AG10803 (cell line): ENCODE data around the gene PNCK.
"Not testable (repeated sequence)": the region's sequence is repeated elsewhere in the genome, so short reads cannot be mapped to it uniquely, and the experiment has no call there.

Experiments
- DNase-seq: peaks from one replicate; pipeline ENCODE4 v3.0.0; 2010; ENCODE audit warnings: low read depth
- H3K4me3 ChIP-seq: 2 replicates; pipeline ENCODE4 v1.5.1; 2011; ENCODE audit warnings: mild to moderate bottlenecking, low read length, control low read depth
- CTCF ChIP-seq: conservative IDR thresholded peaks from 2 replicates; pipeline ENCODE4 v1.5.1; 2011; ENCODE audit warnings: mild to moderate bottlenecking, low read length, control low read depth, inconsistent platforms

Gene PNCK

GRCh38 chrX:153692003-153692402 lies 18.4 kb upstream of the PNCK start:
- no peak overlapping the region for H3K4me3 ChIP-seq
- no peak for TF ChIP-seq CTCF
- DNase-seq = no peak

- not testable (repeated sequence) for H3K4me3 ChIP-seq, DNase-seq
These were observed 17.6 kb upstream of the PNCK start for GRCh38 chrX:153691032-153691827.

- H3K4me3 ChIP-seq = no peak overlapping the region
- no peak for DNase-seq
- no peak for TF ChIP-seq CTCF
These were observed 16.9 kb upstream of the PNCK start for GRCh38 chrX:153690466-153690865.

- no peak for TF ChIP-seq CTCF
- H3K4me3 ChIP-seq = peak overlapping the region; percentile 46
- DNase-seq = no peak
These were observed 16.2 kb upstream of the PNCK start for GRCh38 chrX:153689654-153690465.

- TF ChIP-seq CTCF = no peak
- H3K4me3 ChIP-seq = peak overlapping the region; percentile 49
- DNase-seq = peak; percentile 40
These were observed 15.4 kb upstream of the PNCK start for GRCh38 chrX:153688911-153689590.

- H3K4me3 ChIP-seq = peak overlapping the region; percentile 51
- TF ChIP-seq CTCF = no peak
- DNase-seq = no peak
These were observed 14.9 kb upstream of the PNCK start for GRCh38 chrX:153688506-153688905.

- DNase-seq = no peak
- no peak for TF ChIP-seq CTCF
- H3K4me3 ChIP-seq = no peak overlapping the region
These were observed 14.5 kb upstream of the PNCK start for GRCh38 chrX:153688071-153688470.
